DND-41 (cell line): ENCODE measurements around the gene CHN1.

Source experiments
- CTCF ChIP-seq: IDR thresholded peaks from 2 replicates; pipeline ENCODE4 v1.5.1; 2012; ENCODE audit warnings: borderline replicate concordance, low read length, moderate library complexity, mild to moderate bottlenecking; ENCODE audit not compliant: poor library complexity, severe bottlenecking; ENCODE audit errors: extremely low read depth
- EZH2 ChIP-seq: IDR thresholded peaks from 3 replicates; pipeline ENCODE4 v1.6.1; 2012; ENCODE audit warnings: borderline replicate concordance, low read depth, mild to moderate bottlenecking, moderate library complexity, low read length, inconsistent platforms; ENCODE audit not compliant: severe bottlenecking

- TF ChIP-seq CTCF (no peak), EZH2 (no peak)
These were observed 223.2 kb downstream of the CHN1 start for GRCh38 chr2:174781996-174782395.
